ENCODE results near the gene IGFBP4.

Gene IGFBP4

GRCh38 chr17:40484973-40485530 lies 41.8 kb downstream of the IGFBP4 start:
- TF ChIP-seq CTCF (IDR thresholded peaks at IDR 0.05; ENCODE audit: borderline replicate concordance, insufficient read depth, low read depth, low read length): no peak
- H3K4me3 ChIP-seq (ENCODE audit: low read depth, low read length): no peak overlapping the region

GRCh38 chr17:40485851-40486521 lies 42.7 kb downstream of the IGFBP4 start:
- H3K4me3 ChIP-seq (ENCODE audit: low read depth, low read length): no peak overlapping the region
- no peak for TF ChIP-seq CTCF (IDR thresholded peaks at IDR 0.05; ENCODE audit: borderline replicate concordance, insufficient read depth, low read depth, low read length)

- no peak overlapping the region for H3K4me3 ChIP-seq (ENCODE audit: low read depth, low read length)
- no peak for TF ChIP-seq CTCF (IDR thresholded peaks at IDR 0.05; ENCODE audit: borderline replicate concordance, insufficient read depth, low read depth, low read length)
These were observed 43.5 kb downstream of the IGFBP4 start for GRCh38 chr17:40486522-40487370.

GRCh38 chr17:40487371-40488020 lies 44.2 kb downstream of the IGFBP4 start:
- no peak for TF ChIP-seq CTCF (IDR thresholded peaks at IDR 0.05; ENCODE audit: borderline replicate concordance, insufficient read depth, low read depth, low read length)
- H3K4me3 ChIP-seq (ENCODE audit: low read depth, low read length): no peak overlapping the region

GRCh38 chr17:40490289-40490853 lies 47.1 kb downstream of the IGFBP4 start:
- no peak overlapping the region for H3K4me3 ChIP-seq (ENCODE audit: low read depth, low read length)
- no peak for TF ChIP-seq CTCF (IDR thresholded peaks at IDR 0.05; ENCODE audit: borderline replicate concordance, insufficient read depth, low read depth, low read length)

- no peak overlapping the region for H3K4me3 ChIP-seq (ENCODE audit: low read depth, low read length)
- no peak for TF ChIP-seq CTCF (IDR thresholded peaks at IDR 0.05; ENCODE audit: borderline replicate concordance, insufficient read depth, low read depth, low read length)
These were observed 47.7 kb downstream of the IGFBP4 start for GRCh38 chr17:40490982-40491381.
